Sciatic nerve (tissue), 2 donors: ENCODE measurements around the gene CDC42EP5. TPM values are rescaled to one million over a fixed set of nuclear protein-coding genes. Genes with fewer than 3 reads are reported as not detected.
"Not testable (repeated sequence)": the region's sequence is repeated elsewhere in the genome, so short reads cannot be mapped to it uniquely, and the experiment has no call there.

Experiments
- ATAC-seq: fragments of 200-7000 bp; cut with Tn5 transposase; one replicate; pipeline ENCODE4 v1.9.1; 2020; ENCODE audit warnings: mild to moderate bottlenecking, moderate library complexity
- DNase-seq: peaks from one replicate; pipeline ENCODE4 v3.0.0-alpha.2; 2020; ENCODE audit warnings: low spot score
- intact Hi-C: fragments of 100-400 bp; cut with DNase I; formaldehyde crosslinking; loops from one replicate; pipeline ENCODE4 v1.14.2; 2022
- total RNA-seq: library from RNA; stranded (reverse); fragmentation: NEBNext Ultra II Directional; extraction: Animal tissue kit (Norgen Biotek cat#: 25700); gene quantifications from one replicate; pipeline ENCODE4 v1.2.1, GENCODE V29; 2021
- donor health status: DM: no; HTN: no; CAD: no.
- donor health status: DM: no; HTN: no; CAD: no.

The CDC42EP5 gene
- total RNA-seq, 1 donor from 2014 or later, result 52.8 TPM

- intact Hi-C loops, result loop anchor here (1.0 kb wide), 1 partner anchor 41 kb away; no protein-coding TSS in a partner anchor
- DNase-seq (no peak), ATAC-seq (no peak)
These were observed 18.1 kb downstream of the CDC42EP5 start for GRCh38 chr19:54454781-54455675.

- ATAC-seq, result no peak
- intact Hi-C loops, result no loop called here
These were observed 18.9 kb downstream of the CDC42EP5 start for GRCh38 chr19:54453921-54454780.

DNA sequence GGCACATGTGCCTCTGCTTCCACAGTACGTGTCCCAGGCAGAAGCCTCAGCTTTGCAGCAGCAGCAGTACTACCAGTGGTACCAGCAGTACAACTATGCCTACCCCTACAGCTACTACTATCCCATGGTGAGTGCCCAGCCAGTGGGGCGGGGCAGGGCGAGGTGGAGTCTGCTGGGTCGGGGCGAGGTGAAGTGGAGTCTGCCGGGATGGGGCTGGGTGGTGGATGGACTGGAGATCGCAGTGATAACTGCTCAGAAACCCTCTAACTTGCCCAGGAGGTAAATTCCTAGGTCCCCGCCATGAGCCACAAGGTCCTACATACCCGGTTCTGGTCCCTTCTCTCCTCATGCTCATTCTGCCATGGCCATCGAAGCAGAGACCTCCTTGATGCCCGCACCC lies 20.5 kb downstream of the CDC42EP5 start:
- no peak for DNase-seq
- intact Hi-C loops, result no loop called here
- ATAC-seq, result no peak

More at GRCh38 chr19:54453921-54454780, 18.9 kb downstream of the CDC42EP5 start:
- no peak for DNase-seq

DNA sequence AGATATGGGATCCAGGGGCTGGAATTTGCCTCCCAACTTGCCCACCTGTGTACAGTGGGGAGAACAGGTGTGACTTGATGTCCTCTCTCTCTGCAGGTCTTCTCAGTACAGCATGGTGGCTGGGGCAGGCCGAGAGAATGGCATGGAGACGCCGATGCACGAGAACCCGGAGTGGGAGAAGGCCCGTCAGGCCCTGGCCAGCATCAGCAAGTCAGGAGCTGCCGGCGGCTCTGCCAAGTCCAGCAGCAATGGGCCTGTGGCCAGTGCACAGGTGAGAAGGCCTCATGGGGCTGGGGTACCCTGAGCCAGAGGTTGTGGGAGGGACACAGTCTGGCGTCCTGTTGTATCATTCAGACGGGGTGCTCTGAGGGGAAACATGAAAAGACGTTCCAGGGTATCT lies 21.1 kb downstream of the CDC42EP5 start:
- DNase-seq, result no peak
- intact Hi-C loops, result no loop called here

DNA sequence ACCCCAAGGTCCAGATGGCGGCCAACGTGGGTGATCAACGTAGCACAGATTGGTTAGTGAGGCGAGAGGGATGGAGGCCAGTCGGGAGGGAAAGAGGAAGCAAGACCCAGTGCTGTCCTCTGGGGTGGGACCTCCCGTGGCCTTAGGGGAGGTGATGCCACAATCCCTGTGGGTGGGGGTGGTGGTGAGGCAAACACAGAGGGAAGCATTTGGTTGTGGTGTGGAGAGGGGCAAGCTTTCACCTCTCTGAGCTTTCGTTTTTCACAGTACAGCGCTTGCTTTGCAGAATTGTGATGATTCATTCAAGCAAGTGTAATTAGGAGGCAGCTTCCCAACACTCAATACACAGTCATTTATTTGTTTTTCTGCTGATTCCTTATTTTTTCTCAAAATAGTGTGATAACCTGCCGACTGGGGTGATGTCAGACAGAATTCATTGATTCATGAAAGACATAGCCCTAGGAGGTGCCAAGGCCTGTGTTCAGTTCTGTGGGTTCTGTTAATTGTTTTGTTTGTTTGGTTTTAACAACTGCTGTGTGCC lies 21.7 kb downstream of the CDC42EP5 start:
- intact Hi-C loops, result no loop called here
- DNase-seq (no peak), ATAC-seq (no peak)

More for the DNA sequence above, 21.1 kb downstream of the CDC42EP5 start:
- ATAC-seq, result no peak

DNA sequence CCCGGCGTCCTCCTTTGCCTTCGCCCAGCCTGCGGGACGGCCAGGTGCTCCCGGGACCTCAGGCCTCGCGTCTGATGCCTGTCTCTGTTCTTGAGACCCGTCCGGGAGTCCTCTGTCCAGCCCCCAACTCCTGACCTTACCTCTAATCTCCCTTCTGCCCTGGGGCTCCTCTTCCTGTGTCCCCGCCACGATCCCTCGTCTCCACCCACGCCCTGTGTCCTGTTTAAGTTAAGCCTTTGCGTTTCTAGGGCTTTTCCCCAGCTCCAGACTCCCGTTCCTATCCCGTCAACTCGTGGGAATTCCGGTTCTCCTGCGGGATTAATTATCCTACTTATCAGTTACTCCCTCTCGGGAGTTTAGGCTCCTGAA lies 23.4 kb downstream of the CDC42EP5 start:
- DNase-seq, result no peak
- ATAC-seq, result no peak

GRCh38 chr19:54448774-54449700 lies 24.1 kb downstream of the CDC42EP5 start, which contains the start of gene LENG8:
LENG8 (plus strand) TSS chr19:54449199; CDS start chr19:54451345, 2,146 bp downstream.
- peak; percentile 98 for DNase-seq
- peak; percentile 99 for ATAC-seq
- intact Hi-C loops, result no loop called here

More for the DNA sequence above, 23.4 kb downstream of the CDC42EP5 start:
- intact Hi-C loops, result no loop called here

DNA sequence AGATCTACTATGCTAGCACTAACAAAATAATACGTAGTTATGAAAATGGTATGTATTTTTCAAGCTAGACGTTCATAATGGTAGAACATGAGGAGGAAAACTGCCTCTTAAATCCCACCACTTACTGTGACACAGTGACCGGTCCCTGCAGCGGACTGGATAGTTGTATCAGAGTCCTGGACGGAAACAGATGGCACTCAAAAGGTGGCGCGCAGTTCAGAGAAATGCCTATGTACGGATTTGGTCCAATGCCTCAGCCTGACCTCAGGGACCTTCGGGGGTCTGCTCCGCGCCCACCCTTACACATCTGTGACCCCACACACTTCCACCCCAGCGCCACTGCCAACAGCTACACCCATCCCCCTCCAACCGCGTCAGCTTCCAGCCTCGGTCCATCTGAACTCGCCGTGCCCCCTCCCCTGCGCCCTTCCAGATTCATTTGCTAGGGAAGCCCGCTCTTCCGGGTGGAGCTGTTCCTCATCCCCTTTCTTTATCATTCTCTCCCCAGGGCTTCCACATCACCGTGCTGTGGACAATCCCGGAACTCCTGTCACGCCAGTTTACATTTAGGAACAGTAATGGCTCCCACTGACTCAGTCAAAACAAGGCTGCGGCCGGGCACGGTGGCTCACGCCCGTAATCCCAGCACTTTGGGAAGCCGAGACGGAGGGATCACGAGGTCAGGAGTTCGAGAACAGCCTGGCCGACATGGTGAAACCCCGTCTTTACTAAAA lies 24.9 kb downstream of the CDC42EP5 start:
- ATAC-seq, result peak; percentile 67
- intact Hi-C loops, result no loop called here
- no peak for DNase-seq

- intact Hi-C loops, DNase-seq, ATAC-seq: not testable (repeated sequence)
These were observed 26.7 kb downstream of the CDC42EP5 start for GRCh38 chr19:54446349-54446748.

GRCh38 chr19:54444737-54445136 lies 28.4 kb downstream of the CDC42EP5 start:
- ATAC-seq (no peak), DNase-seq (no peak)
- intact Hi-C loops, result no loop called here

DNA sequence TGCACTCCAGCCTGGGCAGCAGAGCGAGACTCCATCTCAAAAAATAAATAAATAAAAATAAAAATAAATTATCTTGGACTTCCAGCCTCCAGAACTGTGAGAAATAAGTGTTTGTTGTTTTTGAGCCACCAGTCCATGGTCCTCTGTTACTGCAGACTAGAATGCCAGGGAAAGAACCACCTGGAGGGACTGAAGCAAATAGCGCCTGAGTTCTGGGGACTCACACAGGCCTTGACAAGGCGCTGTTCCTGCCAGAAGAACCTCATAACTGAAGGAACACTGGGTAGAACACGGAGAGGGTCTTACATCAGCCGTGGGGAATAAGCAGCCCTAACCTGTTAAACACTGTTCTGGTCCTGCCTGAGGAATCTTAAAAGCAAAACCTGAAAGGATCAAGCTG lies 32.5 kb downstream of the CDC42EP5 start:
- intact Hi-C loops, result no loop called here

DNA sequence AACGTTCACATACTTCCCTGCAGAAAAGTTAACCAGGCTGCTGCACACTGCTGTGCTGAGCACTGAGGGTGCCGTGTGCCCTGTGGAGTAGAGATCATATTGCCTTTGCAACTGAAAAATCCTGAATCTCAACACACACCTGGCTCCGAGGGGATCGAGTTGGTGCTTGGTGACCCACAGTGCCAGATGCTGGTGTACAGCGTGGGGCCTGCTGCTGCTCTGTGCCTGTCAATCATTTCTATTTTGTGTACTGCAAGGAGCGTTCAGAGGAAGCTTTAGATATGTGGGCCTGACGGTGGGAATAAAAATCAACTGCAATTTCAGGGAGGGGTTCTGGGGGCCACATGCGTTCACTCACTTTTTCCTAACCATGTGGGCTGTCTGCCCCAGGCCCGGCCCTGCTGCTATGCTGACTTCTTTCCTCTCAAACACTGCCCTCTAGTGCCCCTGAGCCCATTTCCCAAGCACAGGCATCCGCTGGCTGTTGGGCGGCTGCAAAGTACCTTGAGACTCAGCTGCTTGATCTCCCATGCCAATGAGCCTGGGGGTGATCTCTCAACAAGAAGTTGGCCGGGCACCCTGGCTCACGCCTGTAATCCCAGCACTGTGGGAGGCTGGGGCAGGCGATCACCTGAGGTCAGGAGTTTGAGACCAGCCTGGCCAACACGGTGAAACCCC lies 33.8 kb downstream of the CDC42EP5 start:
- ATAC-seq (no peak), DNase-seq (no peak)
- intact Hi-C loops, result no loop called here

More for the DNA sequence above, 32.5 kb downstream of the CDC42EP5 start:
- ATAC-seq (no peak), DNase-seq (no peak)

DNA sequence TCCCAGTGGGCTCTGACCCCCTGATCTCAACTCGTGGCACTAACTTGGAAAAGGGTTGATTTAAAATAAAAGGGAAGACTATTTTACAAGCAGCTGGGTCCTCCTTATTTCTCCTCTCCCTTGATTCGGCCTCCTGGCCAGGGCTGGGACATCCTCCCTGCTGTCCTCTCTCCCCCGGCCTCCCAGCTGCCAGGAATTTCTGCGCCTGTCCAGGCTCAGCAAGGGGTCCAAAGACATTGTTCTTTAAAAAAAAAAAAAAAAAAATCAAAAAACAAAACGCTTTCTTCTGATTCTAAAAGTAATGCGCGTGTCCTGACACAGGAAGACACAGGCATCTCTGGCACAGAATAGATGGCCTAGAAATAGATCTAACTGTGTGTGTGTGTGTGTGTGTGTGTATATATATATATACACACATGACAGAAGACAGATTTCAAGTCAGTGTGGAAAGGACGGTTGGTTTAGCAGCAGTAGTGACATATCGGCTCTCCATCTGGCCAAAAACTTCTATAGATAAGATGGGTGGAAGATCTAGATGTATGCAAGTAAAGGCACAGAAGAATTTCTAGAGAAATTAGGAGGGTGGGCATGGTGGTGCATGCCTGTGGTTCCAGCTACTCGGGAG lies 36.4 kb downstream of the CDC42EP5 start:
- ATAC-seq (no peak), DNase-seq (no peak)
- intact Hi-C loops, result no loop called here

- DNase-seq (no peak), ATAC-seq (peak; percentile 47)
- intact Hi-C loops, result no loop called here
These were observed 37.0 kb downstream of the CDC42EP5 start for GRCh38 chr19:54436031-54436523.

GRCh38 chr19:54435551-54436016 lies 37.5 kb downstream of the CDC42EP5 start:
- ATAC-seq, result peak; percentile 38
- intact Hi-C loops, result no loop called here

GRCh38 chr19:54434873-54435214 lies 38.3 kb downstream of the CDC42EP5 start:
- ATAC-seq (peak; percentile 6), DNase-seq (no peak)
- intact Hi-C loops, result no loop called here

More at GRCh38 chr19:54435551-54436016, 37.5 kb downstream of the CDC42EP5 start:
- no peak for DNase-seq
